Stomach (tissue), 4 donors: ENCODE data around the gene VAMP2.

ENCODE experiments used
- EP300 ChIP-seq: sonication (generic); formaldehyde crosslinking; IDR thresholded peaks from one replicate; pipeline ENCODE4 v1.6.1; 2017; ENCODE audit warnings: antibody characterized with exemption
- TF ChIP-seq, protein P1 (sequence below), 7 experiments: fragments of 450-650 bp in 4 of 7; fragments of 200-600 bp in 3 of 7; sonication (generic) in 3 of 7; IDR thresholded peaks; one replicate each; pipeline ENCODE4 v1.5.1; 2016 to 2019; ENCODE audit warnings: antibody characterized with exemption in 7 of 7, control low read depth in 2 of 7, mild to moderate bottlenecking in 1 of 7

DNA sequence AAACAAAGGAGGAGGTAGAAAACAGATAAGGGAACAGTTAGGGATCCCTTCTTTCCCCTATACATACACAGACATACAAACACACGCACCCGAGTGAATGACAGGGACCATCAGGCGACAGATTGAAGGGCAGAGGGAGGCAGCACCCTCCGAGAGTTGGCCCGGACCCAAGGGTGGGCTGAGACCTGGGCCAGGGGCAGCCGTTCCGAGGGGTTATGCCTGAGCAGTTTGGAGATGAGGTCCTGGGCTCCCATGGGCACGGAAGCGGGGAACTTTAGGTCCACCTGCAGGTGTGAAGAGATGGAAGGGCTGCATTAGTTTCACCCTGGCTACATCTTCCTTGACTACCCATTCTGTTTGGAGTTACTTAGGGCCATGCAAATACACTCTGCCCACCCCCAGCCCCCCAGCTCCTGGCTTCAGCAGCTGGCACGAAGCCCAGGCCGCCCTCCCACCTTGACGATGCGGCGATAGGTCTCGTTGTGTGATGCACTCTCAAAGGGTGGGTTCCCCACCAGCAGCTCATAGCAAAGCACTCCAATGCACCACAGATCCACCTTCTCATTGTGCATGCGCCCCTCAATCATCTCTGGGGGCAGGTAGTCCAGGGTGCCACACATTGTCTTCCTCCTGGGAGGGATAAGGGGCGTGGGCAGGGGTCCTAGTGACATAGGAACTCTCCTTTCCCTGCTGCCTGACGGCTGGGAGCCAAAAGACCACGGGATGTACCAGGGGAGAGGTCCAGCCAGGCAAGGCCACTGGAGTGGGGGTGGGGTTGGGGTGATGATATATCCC, 42.2 kb upstream of the VAMP2 start:
- TF ChIP-seq, protein P1, sequence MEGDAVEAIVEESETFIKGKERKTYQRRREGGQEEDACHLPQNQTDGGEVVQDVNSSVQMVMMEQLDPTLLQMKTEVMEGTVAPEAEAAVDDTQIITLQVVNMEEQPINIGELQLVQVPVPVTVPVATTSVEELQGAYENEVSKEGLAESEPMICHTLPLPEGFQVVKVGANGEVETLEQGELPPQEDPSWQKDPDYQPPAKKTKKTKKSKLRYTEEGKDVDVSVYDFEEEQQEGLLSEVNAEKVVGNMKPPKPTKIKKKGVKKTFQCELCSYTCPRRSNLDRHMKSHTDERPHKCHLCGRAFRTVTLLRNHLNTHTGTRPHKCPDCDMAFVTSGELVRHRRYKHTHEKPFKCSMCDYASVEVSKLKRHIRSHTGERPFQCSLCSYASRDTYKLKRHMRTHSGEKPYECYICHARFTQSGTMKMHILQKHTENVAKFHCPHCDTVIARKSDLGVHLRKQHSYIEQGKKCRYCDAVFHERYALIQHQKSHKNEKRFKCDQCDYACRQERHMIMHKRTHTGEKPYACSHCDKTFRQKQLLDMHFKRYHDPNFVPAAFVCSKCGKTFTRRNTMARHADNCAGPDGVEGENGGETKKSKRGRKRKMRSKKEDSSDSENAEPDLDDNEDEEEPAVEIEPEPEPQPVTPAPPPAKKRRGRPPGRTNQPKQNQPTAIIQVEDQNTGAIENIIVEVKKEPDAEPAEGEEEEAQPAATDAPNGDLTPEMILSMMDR (IDR thresholded peaks at IDR 0.05): no peak
- TF ChIP-seq EP300: no peak
